ENCODE results near the gene DPM1. TPM values are rescaled to one million over a fixed set of nuclear protein-coding genes. Genes with fewer than 3 reads are reported as not detected.

The DPM1 gene
- total RNA-seq = 10 to 100 TPM; 21.2 to 26.1 (median 25.6) TPM
- total RNA-seq (2013) = 41.0 TPM

DNA sequence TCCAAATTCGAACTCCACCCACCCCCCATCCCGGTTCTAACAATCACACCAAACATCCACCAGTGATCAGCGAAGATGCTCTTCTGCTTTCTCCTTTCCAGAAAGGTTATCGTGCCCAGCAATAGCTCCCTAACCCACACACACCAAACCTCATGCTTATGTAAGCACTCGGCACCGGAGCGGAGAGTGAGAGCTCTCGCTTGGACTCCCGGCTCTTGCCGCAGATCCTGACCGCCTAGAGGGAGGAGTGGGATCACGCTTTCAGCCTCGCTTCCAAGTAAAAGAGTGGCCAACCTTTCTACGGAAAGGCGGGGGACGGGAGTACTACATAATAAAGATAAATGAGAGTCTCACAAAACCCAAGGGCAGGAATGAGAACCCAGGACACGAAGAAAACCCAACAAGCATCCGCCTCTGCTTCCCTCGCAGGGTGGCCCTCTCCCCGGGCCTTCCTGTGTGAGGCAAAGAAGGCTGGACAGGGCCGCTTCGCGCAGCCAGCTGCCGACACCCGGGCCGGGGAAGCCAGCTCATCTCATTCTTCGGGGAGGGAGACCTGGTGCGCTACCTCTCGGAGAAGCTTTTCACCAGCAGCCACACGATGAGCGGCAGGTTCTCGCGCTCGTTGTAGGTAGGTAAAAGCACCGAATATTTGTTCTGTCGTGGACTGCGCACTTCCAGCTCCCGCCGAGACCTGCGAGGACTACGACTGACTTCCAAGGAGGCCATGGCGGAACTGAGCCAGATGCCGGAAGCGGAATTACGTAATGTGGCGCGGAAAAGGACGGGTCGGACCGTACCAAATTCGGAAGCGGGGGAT lies at the start of gene DPM1:
TSS of gene DPM1 (minus strand) at position 735 of the 817 bp plus-strand sequence. CDS start at position 726, 9 bp downstream.
- H3K9me3 Mint-ChIP-seq = no peaks in the 10 kb centered on the region
- Histone ChIP-seq H3K4me1 (ENCODE audit: control insufficient read depth, insufficient read depth, low read length) (peaks cover 21% of the 10 kb centered on the region), H3K36me3 (ENCODE audit: control insufficient read depth, insufficient read depth, low read length) (peaks cover 30% of the 10 kb centered on the region), H3K4me3 (ENCODE audit: low read length) (peak within 1 kb of the TSS; percentile 97), H3K27me3 (ENCODE audit: control insufficient read depth, insufficient read depth, low read length) (no peaks in the 10 kb centered on the region), H3K9me3 (ENCODE audit: control insufficient read depth, insufficient read depth, low read length) (no peaks in the 10 kb centered on the region), H3K27ac (ENCODE audit: low read length) (peak within 1 kb of the TSS; percentile 99)
- TF ChIP-seq, protein P1, sequence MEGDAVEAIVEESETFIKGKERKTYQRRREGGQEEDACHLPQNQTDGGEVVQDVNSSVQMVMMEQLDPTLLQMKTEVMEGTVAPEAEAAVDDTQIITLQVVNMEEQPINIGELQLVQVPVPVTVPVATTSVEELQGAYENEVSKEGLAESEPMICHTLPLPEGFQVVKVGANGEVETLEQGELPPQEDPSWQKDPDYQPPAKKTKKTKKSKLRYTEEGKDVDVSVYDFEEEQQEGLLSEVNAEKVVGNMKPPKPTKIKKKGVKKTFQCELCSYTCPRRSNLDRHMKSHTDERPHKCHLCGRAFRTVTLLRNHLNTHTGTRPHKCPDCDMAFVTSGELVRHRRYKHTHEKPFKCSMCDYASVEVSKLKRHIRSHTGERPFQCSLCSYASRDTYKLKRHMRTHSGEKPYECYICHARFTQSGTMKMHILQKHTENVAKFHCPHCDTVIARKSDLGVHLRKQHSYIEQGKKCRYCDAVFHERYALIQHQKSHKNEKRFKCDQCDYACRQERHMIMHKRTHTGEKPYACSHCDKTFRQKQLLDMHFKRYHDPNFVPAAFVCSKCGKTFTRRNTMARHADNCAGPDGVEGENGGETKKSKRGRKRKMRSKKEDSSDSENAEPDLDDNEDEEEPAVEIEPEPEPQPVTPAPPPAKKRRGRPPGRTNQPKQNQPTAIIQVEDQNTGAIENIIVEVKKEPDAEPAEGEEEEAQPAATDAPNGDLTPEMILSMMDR (IDR thresholded peaks at IDR 0.05) = no peak
- H3K27me3 Mint-ChIP-seq (ENCODE audit: low read depth in 2 of 2) = no peaks in the 10 kb centered on the region
- intact Hi-C loops (cut with micrococcal nuclease) = loop anchor here (1.0 to 2.0 kb wide), 2 partner anchors 27 to 163 kb away; partner anchors contain the start of genes ADNP and BCAS4
- WGBS (ENCODE audit: insufficient coverage) = under 1% methylated on average over 52 of the region's 52 CpGs
- ATAC-seq (peak; percentile 82 to 91 (median 84)), DNase-seq (peak; percentile 87 to 97)
- peak within 1 kb of the TSS; percentile 96 to 98 for H3K27ac Mint-ChIP-seq
- peak within 1 kb of the TSS; percentile 96 for H3K4me3 Mint-ChIP-seq
- no peaks in the 10 kb centered on the region for H3K36me3 Mint-ChIP-seq
- peaks cover 38 to 39% of the 10 kb centered on the region in 2 donors for H3K4me1 Mint-ChIP-seq

DNA sequence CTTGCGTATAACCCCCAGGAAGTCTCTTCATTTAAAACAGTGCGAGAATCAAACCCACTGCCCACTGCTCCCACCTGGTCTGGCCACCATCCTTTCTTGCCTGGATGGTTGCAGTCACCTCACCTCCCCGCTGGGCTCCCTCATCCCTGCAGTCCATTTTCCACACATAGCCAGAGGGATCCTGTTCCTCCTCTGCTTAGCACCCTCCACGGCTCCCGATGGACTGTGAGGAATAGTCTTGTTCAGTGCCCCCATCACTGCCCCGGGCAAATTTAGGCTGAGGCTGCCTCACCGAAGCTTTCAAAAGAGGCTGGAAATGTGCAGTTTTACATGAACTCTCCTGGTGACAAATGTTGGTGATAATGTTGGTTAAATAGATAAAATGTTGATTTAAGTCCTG lies 46.9 kb upstream of the DPM1 start:
- no peaks in the 10 kb centered on the region for H3K27me3 ChIP-seq (ENCODE audit: control insufficient read depth, insufficient read depth, low read length)
- intact Hi-C loops (cut with micrococcal nuclease) = no loop called here
- H3K27ac ChIP-seq (ENCODE audit: low read length) = no peak overlapping the region
- peaks cover 19 to 21% of the 10 kb centered on the region in 2 donors for H3K27me3 Mint-ChIP-seq (ENCODE audit: low read depth in 2 of 2)
- no peaks in the 10 kb centered on the region for H3K4me1 Mint-ChIP-seq
- no peak overlapping the region for H3K27ac Mint-ChIP-seq
- TF ChIP-seq, protein P1 (IDR thresholded peaks at IDR 0.05) = no peak
- no peaks in the 10 kb centered on the region for H3K9me3 ChIP-seq (ENCODE audit: control insufficient read depth, insufficient read depth, low read length)
- 91% methylated on average over 7 of the region's 7 CpGs for WGBS (ENCODE audit: insufficient coverage)
- no peaks in the 10 kb centered on the region for H3K9me3 Mint-ChIP-seq
- ATAC-seq (no peak), DNase-seq (no peak)
- H3K36me3 ChIP-seq (ENCODE audit: control insufficient read depth, insufficient read depth, low read length) = no peaks in the 10 kb centered on the region
- H3K4me1 ChIP-seq (ENCODE audit: control insufficient read depth, insufficient read depth, low read length) = no peaks in the 10 kb centered on the region
- H3K4me3 ChIP-seq (ENCODE audit: low read length) = no peak overlapping the region
- no peak overlapping the region for H3K4me3 Mint-ChIP-seq
- H3K36me3 Mint-ChIP-seq = no peaks in the 10 kb centered on the region

DNA sequence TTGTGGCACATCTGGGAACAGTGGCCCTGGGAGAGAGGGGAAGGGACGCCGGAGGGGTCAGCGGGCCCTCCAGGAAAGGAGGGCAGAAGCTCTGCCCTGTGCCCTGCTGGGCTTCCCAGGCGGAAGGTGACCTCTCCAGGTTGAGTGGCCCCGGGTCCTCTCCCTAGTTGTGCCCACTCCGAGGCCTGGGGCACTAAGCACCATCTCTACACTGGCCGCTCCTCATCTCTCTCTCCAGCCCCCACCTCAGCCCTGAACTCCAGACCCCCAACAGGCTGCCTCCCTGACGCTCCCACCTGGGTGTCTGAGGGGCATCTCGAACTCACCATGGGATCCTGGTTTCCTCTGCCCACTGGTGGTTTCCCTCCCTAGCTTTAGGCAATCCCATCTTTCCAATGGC lies 46.4 kb upstream of the DPM1 start:
- no peak overlapping the region for H3K4me3 ChIP-seq (ENCODE audit: low read length)
- no peaks in the 10 kb centered on the region for H3K9me3 ChIP-seq (ENCODE audit: control insufficient read depth, insufficient read depth, low read length)
- no peaks in the 10 kb centered on the region for H3K4me1 Mint-ChIP-seq
- no peak for ATAC-seq
- DNase-seq = no peak
- H3K27me3 ChIP-seq (ENCODE audit: control insufficient read depth, insufficient read depth, low read length) = no peaks in the 10 kb centered on the region
- TF ChIP-seq, protein P1 (IDR thresholded peaks at IDR 0.05) = no peak
- no peaks in the 10 kb centered on the region for H3K36me3 Mint-ChIP-seq
- intact Hi-C loops (cut with micrococcal nuclease) = no loop called here
- H3K27ac Mint-ChIP-seq = no peak overlapping the region
- peaks cover 22 to 23% of the 10 kb centered on the region in 2 donors for H3K27me3 Mint-ChIP-seq (ENCODE audit: low read depth in 2 of 2)
- no peak overlapping the region for H3K27ac ChIP-seq (ENCODE audit: low read length)
- no peaks in the 10 kb centered on the region for H3K36me3 ChIP-seq (ENCODE audit: control insufficient read depth, insufficient read depth, low read length)
- H3K4me3 Mint-ChIP-seq = no peak overlapping the region
- H3K4me1 ChIP-seq (ENCODE audit: control insufficient read depth, insufficient read depth, low read length) = no peaks in the 10 kb centered on the region
- 91% methylated on average over 9 of the region's 9 CpGs for WGBS (ENCODE audit: insufficient coverage)
- no peaks in the 10 kb centered on the region for H3K9me3 Mint-ChIP-seq
